Neural cell (in vitro differentiated cells): ENCODE data around the gene TMED6. TPM values are rescaled to one million over a fixed set of nuclear protein-coding genes. Genes with fewer than 3 reads are reported as not detected.

Source experiments
- H2AFZ ChIP-seq: fragments of 200-600, 300-800 bp; sonication (generic), shearing (Covaris generic); 2 replicates; pipeline ENCODE4 v1.6.0; 2014; ENCODE audit warnings: low read depth, mild to moderate bottlenecking, antibody characterized with exemption, low read length, moderate library complexity
- H3F3A ChIP-seq: fragments of 200-600 bp; shearing (Covaris generic); 2 replicates; pipeline ENCODE4 v1.6.1; 2016; ENCODE audit warnings: mild to moderate bottlenecking, moderate library complexity, mixed read lengths, antibody characterized with exemption, low read length; ENCODE audit not compliant: insufficient read depth, poor library complexity, severe bottlenecking
- H3K27ac ChIP-seq: fragments of 200-600, 300-800 bp; sonication (generic), shearing (Covaris generic); 2 replicates; pipeline ENCODE4 v1.5.1; 2014; ENCODE audit warnings: mild to moderate bottlenecking, low read length, moderate library complexity
- H3K27me3 ChIP-seq: fragments of 300-800, 200-600 bp; sonication (generic), shearing (Covaris generic); 2 replicates; pipeline ENCODE4 v1.6.0; 2014; ENCODE audit warnings: mild to moderate bottlenecking, low read depth, low read length, moderate library complexity; ENCODE audit not compliant: insufficient read depth
- H3K36me3 ChIP-seq: fragments of 300-800, 200-600 bp; sonication (generic), shearing (Covaris generic); 2 replicates; pipeline ENCODE4 v1.5.1; 2014; ENCODE audit warnings: mild to moderate bottlenecking, antibody characterized with exemption, low read length, moderate library complexity; ENCODE audit not compliant: insufficient read depth
- H3K4me2 ChIP-seq: fragments of 300-800, 200-600 bp; sonication (generic), shearing (Covaris generic); 2 replicates; pipeline ENCODE4 v1.6.0; 2014; ENCODE audit warnings: mild to moderate bottlenecking, low read length
- H3K4me3 ChIP-seq: fragments of 300-800, 200-600 bp; sonication (generic), shearing (Covaris generic); 2 replicates; pipeline ENCODE4 v1.5.1; 2014; ENCODE audit warnings: mild to moderate bottlenecking, low read length, moderate library complexity
- H3K79me2 ChIP-seq: fragments of 200-600 bp; shearing (Covaris generic); replicated peaks from 2 replicates; pipeline ENCODE4 v1.6.0; 2014; ENCODE audit warnings: mild to moderate bottlenecking, low read length, moderate library complexity; ENCODE audit not compliant: insufficient read depth
- H3K9ac ChIP-seq: fragments of 300-800, 200-600 bp; sonication (generic), shearing (Covaris generic); 2 replicates; pipeline ENCODE4 v1.6.1; 2016; ENCODE audit warnings: mild to moderate bottlenecking, low read length, mixed read lengths
- H3K9me2 ChIP-seq: fragments of 200-600 bp; shearing (Covaris generic); 2 replicates; pipeline ENCODE4 v1.6.1; 2016; ENCODE audit warnings: mild to moderate bottlenecking, low read length, mixed read lengths; ENCODE audit not compliant: insufficient read depth
- H3K9me3 ChIP-seq: fragments of 200-600, 300-800 bp; sonication (generic), shearing (Covaris generic); 2 replicates; pipeline ENCODE4 v1.6.1; 2016; ENCODE audit warnings: mild to moderate bottlenecking, mixed run types, low read length, moderate library complexity, mixed read lengths
- H4K20me1 ChIP-seq: fragments of 200-600 bp; shearing (Covaris generic); 2 replicates; pipeline ENCODE4 v1.6.1; 2016; ENCODE audit warnings: mild to moderate bottlenecking, mixed run types; ENCODE audit not compliant: insufficient read depth
- EP300 ChIP-seq: fragments of 450-650 bp; conservative IDR thresholded peaks from 2 replicates; pipeline ENCODE4 v1.6.1; 2014; ENCODE audit warnings: antibody characterized with exemption, mild to moderate bottlenecking, moderate library complexity; ENCODE audit not compliant: poor library complexity, severe bottlenecking
- EZH2 ChIP-seq: fragments of 200-600, 300-800 bp; shearing (Covaris generic), sonication (generic); IDR thresholded peaks from 2 replicates; pipeline ENCODE4 v1.6.1; 2014; ENCODE audit warnings: antibody characterized with exemption, low read length, borderline replicate concordance, mild to moderate bottlenecking; ENCODE audit not compliant: insufficient read depth, poor library complexity, severe bottlenecking
- MXI1 ChIP-seq: fragments of 450-650 bp; conservative IDR thresholded peaks from 2 replicates; pipeline ENCODE4 v1.6.1; 2014; ENCODE audit warnings: antibody characterized with exemption, mild to moderate bottlenecking; ENCODE audit not compliant: poor library complexity, severe bottlenecking
- POLR2AphosphoS5 ChIP-seq: IDR thresholded peaks from 2 replicates; pipeline ENCODE4 v1.6.1; 2012
- RAD21 ChIP-seq: fragments of 450-650 bp; conservative IDR thresholded peaks from 2 replicates; pipeline ENCODE4 v1.6.1; 2014; ENCODE audit warnings: antibody characterized with exemption, mild to moderate bottlenecking, moderate library complexity
- SMC3 ChIP-seq: fragments of 450-650 bp; conservative IDR thresholded peaks from 2 replicates; pipeline ENCODE4 v1.6.1; 2014; ENCODE audit warnings: antibody characterized with exemption, mild to moderate bottlenecking, moderate library complexity; ENCODE audit not compliant: poor library complexity
- TAF1 ChIP-seq: IDR thresholded peaks from 2 replicates; pipeline ENCODE4 v1.6.1; 2012; ENCODE audit warnings: low read depth
- polyA minus RNA-seq: library from RNA; depleted of rRNA, polyadenylated mRNA; stranded (reverse); fragments of >200 nt; gene quantifications from 2 replicates; pipeline ENCODE4 v1.2.3, GENCODE V29; 2014
- polyA plus RNA-seq: library from polyadenylated mRNA; depleted of rRNA; stranded (reverse); fragments of >200 nt; gene quantifications from 2 replicates; pipeline ENCODE4 v1.2.3, GENCODE V29; 2014
- TF ChIP-seq, protein P1 (sequence below): fragments of 450-650 bp; IDR thresholded peaks from 2 replicates; pipeline ENCODE4 v1.5.1; 2014; ENCODE audit warnings: antibody characterized with exemption, mild to moderate bottlenecking, moderate library complexity; ENCODE audit not compliant: poor library complexity, severe bottlenecking
- TF ChIP-seq, protein P2 (sequence below): IDR thresholded peaks from 2 replicates; pipeline ENCODE4 v1.6.1; 2012; ENCODE audit warnings: borderline replicate concordance

Gene TMED6
- polyA plus RNA-seq (not detected in 2 replicates), polyA minus RNA-seq (not detected in 2 replicates)

DNA sequence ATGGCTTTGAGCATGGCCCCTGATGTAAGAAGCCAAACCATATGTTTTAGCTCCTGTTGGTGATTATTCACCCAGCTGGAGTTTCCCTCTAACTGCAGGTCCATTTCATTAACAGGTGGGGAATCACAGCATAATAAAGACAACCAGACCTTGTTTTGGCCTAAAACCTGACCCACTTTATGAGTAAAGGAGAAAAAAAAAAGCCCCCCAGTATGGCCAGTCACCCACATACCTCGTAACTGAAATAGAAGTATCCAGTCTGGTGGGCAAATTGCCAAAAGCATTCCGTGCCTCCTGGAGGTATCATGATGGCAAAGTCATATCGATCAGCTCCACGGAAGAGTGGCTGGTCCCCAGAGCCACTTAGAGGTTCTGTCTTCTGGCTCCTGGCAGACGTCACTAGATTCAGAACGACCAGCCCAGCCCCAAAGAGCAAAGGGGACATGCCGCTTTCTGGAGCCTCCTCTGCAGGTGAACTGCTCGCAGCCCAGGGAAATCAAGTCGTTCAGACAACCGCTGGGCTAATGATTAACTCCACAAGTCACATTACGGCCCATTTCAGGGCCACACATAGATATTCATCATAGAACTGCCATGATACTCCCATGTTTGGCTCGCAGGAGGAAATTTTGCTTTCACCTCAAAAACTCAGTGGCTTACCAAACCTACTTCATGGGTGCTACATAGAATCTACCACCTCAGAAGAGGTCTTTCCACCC is at the start of gene TMED6:
TSS of gene TMED6 (minus strand) at position 478 of the 719 bp plus-strand sequence. CDS start at position 445, 33 bp downstream.
- no peak within 1 kb of the TSS for H3K9ac ChIP-seq
- no peaks in the 10 kb centered on the region for H3K9me2 ChIP-seq
- no peaks in the 10 kb centered on the region for H3K27me3 ChIP-seq
- H2AFZ ChIP-seq: no peak within 1 kb of the TSS
- H4K20me1 ChIP-seq: no peaks in the 10 kb centered on the region
- H3K9me3 ChIP-seq: no peaks in the 10 kb centered on the region
- no peaks in the 10 kb centered on the region for H3K36me3 ChIP-seq
- no peaks in the 10 kb centered on the region for H3K79me2 ChIP-seq
- no peak within 1 kb of the TSS for H3K27ac ChIP-seq
- H3K4me2 ChIP-seq: no peak within 1 kb of the TSS
- TF ChIP-seq MXI1 (no peak), RAD21 (no peak), EP300 (no peak), TAF1 (no peak), POLR2AphosphoS5 (no peak), EZH2 (no peak), SMC3 (no peak)
- TF ChIP-seq, protein P1, sequence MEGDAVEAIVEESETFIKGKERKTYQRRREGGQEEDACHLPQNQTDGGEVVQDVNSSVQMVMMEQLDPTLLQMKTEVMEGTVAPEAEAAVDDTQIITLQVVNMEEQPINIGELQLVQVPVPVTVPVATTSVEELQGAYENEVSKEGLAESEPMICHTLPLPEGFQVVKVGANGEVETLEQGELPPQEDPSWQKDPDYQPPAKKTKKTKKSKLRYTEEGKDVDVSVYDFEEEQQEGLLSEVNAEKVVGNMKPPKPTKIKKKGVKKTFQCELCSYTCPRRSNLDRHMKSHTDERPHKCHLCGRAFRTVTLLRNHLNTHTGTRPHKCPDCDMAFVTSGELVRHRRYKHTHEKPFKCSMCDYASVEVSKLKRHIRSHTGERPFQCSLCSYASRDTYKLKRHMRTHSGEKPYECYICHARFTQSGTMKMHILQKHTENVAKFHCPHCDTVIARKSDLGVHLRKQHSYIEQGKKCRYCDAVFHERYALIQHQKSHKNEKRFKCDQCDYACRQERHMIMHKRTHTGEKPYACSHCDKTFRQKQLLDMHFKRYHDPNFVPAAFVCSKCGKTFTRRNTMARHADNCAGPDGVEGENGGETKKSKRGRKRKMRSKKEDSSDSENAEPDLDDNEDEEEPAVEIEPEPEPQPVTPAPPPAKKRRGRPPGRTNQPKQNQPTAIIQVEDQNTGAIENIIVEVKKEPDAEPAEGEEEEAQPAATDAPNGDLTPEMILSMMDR: no peak
- TF ChIP-seq, protein P2, sequence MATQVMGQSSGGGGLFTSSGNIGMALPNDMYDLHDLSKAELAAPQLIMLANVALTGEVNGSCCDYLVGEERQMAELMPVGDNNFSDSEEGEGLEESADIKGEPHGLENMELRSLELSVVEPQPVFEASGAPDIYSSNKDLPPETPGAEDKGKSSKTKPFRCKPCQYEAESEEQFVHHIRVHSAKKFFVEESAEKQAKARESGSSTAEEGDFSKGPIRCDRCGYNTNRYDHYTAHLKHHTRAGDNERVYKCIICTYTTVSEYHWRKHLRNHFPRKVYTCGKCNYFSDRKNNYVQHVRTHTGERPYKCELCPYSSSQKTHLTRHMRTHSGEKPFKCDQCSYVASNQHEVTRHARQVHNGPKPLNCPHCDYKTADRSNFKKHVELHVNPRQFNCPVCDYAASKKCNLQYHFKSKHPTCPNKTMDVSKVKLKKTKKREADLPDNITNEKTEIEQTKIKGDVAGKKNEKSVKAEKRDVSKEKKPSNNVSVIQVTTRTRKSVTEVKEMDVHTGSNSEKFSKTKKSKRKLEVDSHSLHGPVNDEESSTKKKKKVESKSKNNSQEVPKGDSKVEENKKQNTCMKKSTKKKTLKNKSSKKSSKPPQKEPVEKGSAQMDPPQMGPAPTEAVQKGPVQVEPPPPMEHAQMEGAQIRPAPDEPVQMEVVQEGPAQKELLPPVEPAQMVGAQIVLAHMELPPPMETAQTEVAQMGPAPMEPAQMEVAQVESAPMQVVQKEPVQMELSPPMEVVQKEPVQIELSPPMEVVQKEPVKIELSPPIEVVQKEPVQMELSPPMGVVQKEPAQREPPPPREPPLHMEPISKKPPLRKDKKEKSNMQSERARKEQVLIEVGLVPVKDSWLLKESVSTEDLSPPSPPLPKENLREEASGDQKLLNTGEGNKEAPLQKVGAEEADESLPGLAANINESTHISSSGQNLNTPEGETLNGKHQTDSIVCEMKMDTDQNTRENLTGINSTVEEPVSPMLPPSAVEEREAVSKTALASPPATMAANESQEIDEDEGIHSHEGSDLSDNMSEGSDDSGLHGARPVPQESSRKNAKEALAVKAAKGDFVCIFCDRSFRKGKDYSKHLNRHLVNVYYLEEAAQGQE: no peak
- no peak within 1 kb of the TSS for H3K4me3 ChIP-seq
- H3F3A ChIP-seq: no peaks in the 10 kb centered on the region

DNA sequence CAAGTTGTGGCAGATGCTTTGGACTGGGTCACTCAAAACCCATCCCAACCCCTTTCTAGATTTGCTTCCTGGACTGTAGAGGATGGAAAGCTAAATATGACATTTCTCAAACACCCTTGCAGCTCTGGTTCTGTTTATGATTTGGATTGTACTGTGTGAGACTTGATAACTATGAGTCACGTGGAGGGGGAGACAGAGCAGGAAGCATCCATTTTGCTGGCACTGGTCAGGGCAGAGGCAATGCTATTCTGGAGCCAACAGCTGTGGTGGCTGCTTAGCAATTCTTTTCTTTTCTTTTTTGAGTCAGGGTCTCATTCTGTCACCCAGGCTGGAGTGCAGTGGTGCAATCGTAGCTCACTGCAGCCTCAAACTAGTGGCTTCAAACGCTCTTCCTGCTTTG is 47.8 kb upstream of the TMED6 start:
- Histone ChIP-seq H3K36me3 (no peaks in the 10 kb centered on the region), H4K20me1 (no peaks in the 10 kb centered on the region), H3K79me2 (no peaks in the 10 kb centered on the region), H3K27ac (no peak overlapping the region), H3K27me3 (no peaks in the 10 kb centered on the region), H2AFZ (no peak overlapping the region), H3K9ac (no peak overlapping the region), H3K4me2 (no peak overlapping the region), H3F3A (no peaks in the 10 kb centered on the region), H3K9me3 (no peaks in the 10 kb centered on the region), H3K4me3 (no peak overlapping the region), H3K9me2 (no peaks in the 10 kb centered on the region)
- no peak for TF ChIP-seq TAF1
- TF ChIP-seq, protein P2: no peak
- TF ChIP-seq POLR2AphosphoS5: no peak
- TF ChIP-seq, protein P1: no peak
- TF ChIP-seq EZH2: no peak
- no peak for TF ChIP-seq MXI1
- TF ChIP-seq SMC3: no peak
